Medulla oblongata (tissue), 1 donor: ENCODE data around the gene BAG5.

ENCODE experiments used
- DNase-seq: peaks from one replicate; pipeline ENCODE4 v3.0.0-alpha.2; 2015; ENCODE audit errors: extremely low spot score

The BAG5 gene

GRCh38 chr14:103509864-103510723, 52.4 kb downstream of the BAG5 start:
- DNase-seq = no peak

- DNase-seq = no peak
These were observed 53.7 kb downstream of the BAG5 start for GRCh38 chr14:103508521-103509329.

- DNase-seq = no peak
These were observed 54.7 kb downstream of the BAG5 start for GRCh38 chr14:103507751-103508150.
